ENCODE results near the gene KIRREL1. TPM values are rescaled to one million over a fixed set of nuclear protein-coding genes. Genes with fewer than 3 reads are reported as not detected.
A peak's percentile ranks its signal among the peaks of the same experiment; 100 is the strongest.

KIRREL1 gene
- total RNA-seq, 1 experiment from 2014 or later, result 42.4 TPM

DNA sequence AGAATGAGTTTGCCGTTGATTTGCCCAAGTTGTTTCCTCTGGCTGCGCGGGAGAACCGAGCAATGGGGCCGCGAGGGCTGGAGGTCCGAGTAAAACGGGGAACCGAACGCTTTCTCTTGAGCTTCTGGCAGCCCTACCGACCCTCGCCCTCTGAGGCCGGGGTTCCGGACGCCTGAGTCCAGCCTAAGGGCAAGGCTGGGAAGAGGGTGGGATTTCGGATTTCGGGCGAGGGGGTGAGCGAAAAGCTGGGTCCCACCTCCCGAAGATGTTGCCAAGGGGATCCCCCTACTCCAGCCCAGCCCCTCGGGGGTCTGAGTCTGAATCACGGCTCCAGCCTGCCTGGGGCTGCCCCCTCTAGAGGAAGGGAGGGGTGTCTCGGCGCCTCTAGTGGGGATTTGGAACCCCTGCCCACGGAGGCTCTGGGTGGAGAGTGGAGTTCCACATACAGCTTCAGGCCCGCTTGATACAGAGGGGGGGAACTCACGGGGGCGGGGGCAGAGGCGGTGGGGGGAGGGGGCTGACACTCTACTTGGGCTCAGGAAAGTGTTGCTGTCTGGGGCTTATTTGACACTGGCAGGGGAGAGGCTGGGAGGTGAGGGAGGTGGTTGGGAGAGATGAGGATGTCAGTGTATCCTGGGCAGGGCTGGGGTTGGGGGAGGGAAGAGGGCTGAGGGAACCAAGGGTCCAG is 617 bp downstream of the KIRREL1 start:
- no peak overlapping the region; the same call in 1 of the 2 replicates for H3K27ac Mint-ChIP-seq
- ATAC-seq, result peak; percentile 13
- H3K36me3 Mint-ChIP-seq, result no peaks in the 10 kb centered on the region
- DNase-seq (ENCODE audit: low spot score), result no peak
- CTCF ChIA-PET, result interaction anchor here (0.6 to 10.3 kb wide), 12 partner anchors 8 to 125 kb away, joined by 3 to 475 read pairs (median 19); no protein-coding TSS in a partner anchor
- POLR2A ChIA-PET, result interaction anchor here (1.3 kb wide), 1 partner anchor 25 kb away, joined by 8 read pairs; no protein-coding TSS in a partner anchor
- H3K4me1 Mint-ChIP-seq, result peaks cover 50% of the 10 kb centered on the region
- peak overlapping the region; percentile 90 for H3K4me3 Mint-ChIP-seq
- no peaks in the 10 kb centered on the region for H3K9me3 Mint-ChIP-seq
- TF ChIP-seq OVOL2 (CRISPR knock-in tag; IDR thresholded peaks at IDR 0.05; ENCODE audit: borderline replicate concordance), result no peak
- no peak for TF ChIP-seq ESRRA (CRISPR knock-in tag; IDR thresholded peaks at IDR 0.05; ENCODE audit: borderline replicate concordance)
- TF ChIP-seq MAX (CRISPR knock-in tag; IDR thresholded peaks at IDR 0.05), result 0 out of 2 replicates have a peak, but pooled peaks have one; percentile 25
- TF ChIP-seq, protein P1, sequence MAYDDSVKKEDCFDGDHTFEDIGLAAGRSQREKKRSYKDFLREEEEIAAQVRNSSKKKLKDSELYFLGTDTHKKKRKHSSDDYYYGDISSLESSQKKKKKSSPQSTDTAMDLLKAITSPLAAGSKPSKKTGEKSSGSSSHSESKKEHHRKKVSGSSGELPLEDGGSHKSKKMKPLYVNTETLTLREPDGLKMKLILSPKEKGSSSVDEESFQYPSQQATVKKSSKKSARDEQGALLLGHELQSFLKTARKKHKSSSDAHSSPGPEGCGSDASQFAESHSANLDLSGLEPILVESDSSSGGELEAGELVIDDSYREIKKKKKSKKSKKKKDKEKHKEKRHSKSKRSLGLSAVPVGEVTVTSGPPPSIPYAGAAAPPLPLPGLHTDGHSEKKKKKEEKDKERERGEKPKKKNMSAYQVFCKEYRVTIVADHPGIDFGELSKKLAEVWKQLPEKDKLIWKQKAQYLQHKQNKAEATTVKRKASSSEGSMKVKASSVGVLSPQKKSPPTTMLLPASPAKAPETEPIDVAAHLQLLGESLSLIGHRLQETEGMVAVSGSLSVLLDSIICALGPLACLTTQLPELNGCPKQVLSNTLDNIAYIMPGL (CRISPR knock-in tag; IDR thresholded peaks at IDR 0.05), result 0 out of 2 replicates have a peak, but pooled peaks have one; percentile 8
- TF ChIP-seq IRF2 (CRISPR knock-in tag; IDR thresholded peaks at IDR 0.05; ENCODE audit: borderline replicate concordance, low read depth), result no peak
- H3K27me3 Mint-ChIP-seq (ENCODE audit: low read depth), result peaks cover 2% of the 10 kb centered on the region; the same call in 1 of the 2 replicates

- POLR2A ChIA-PET, result interaction anchor here (1.3 kb wide), 1 partner anchor 25 kb away, joined by 8 read pairs; no protein-coding TSS in a partner anchor
- peak overlapping the region; percentile 90 for H3K4me3 Mint-ChIP-seq
- peaks cover 56% of the 10 kb centered on the region for H3K4me1 Mint-ChIP-seq
- no peaks in the 10 kb centered on the region for H3K36me3 Mint-ChIP-seq
- no peaks in the 10 kb centered on the region for H3K9me3 Mint-ChIP-seq
- ATAC-seq (no peak), DNase-seq (ENCODE audit: low spot score) (no peak)
- H3K27ac Mint-ChIP-seq, result peak overlapping the region; percentile 12
- no peak for TF ChIP-seq AR (CRISPR knock-in tag; IDR thresholded peaks at IDR 0.05)
- TF ChIP-seq OVOL2 (CRISPR knock-in tag; IDR thresholded peaks at IDR 0.05; ENCODE audit: borderline replicate concordance), result no peak
- no peak for TF ChIP-seq HMGA2 (CRISPR knock-in tag; IDR thresholded peaks at IDR 0.05)
- no peak for TF ChIP-seq NR1H2 (CRISPR knock-in tag; IDR thresholded peaks at IDR 0.05)
- TF ChIP-seq, protein P2, sequence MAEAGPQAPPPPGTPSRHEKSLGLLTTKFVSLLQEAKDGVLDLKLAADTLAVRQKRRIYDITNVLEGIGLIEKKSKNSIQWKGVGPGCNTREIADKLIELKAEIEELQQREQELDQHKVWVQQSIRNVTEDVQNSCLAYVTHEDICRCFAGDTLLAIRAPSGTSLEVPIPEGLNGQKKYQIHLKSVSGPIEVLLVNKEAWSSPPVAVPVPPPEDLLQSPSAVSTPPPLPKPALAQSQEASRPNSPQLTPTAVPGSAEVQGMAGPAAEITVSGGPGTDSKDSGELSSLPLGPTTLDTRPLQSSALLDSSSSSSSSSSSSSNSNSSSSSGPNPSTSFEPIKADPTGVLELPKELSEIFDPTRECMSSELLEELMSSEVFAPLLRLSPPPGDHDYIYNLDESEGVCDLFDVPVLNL (CRISPR knock-in tag; IDR thresholded peaks at IDR 0.05; ENCODE audit: borderline replicate concordance, low read depth), result no peak
- no peak for TF ChIP-seq SMAD4 (CRISPR knock-in tag; IDR thresholded peaks at IDR 0.05)
- TF ChIP-seq ATF2 (CRISPR knock-in tag; IDR thresholded peaks at IDR 0.05; ENCODE audit: borderline replicate concordance, low read depth), result no peak
- TF ChIP-seq JAZF1 (CRISPR knock-in tag; IDR thresholded peaks at IDR 0.05), result no peak
- CTCF ChIA-PET, result interaction anchor here (0.6 to 10.3 kb wide), 23 partner anchors 10 to 1911 kb away, joined by 3 to 475 read pairs (median 6); no protein-coding TSS in a partner anchor
- peaks cover 2% of the 10 kb centered on the region; the same call in 1 of the 2 replicates for H3K27me3 Mint-ChIP-seq (ENCODE audit: low read depth)
Observed at GRCh38 chr1:157994704-157995582, 1.5 kb downstream of the KIRREL1 start.

Measured in WTC11 (cell line).